Right lobe of liver (tissue), 6 donors: ENCODE results near the gene CUBN. TPM values are rescaled to one million over a fixed set of nuclear protein-coding genes. Genes with fewer than 3 reads are reported as not detected.
"Not testable (repeated sequence)": the region's sequence is repeated elsewhere in the genome, so short reads cannot be mapped to it uniquely, and the experiment has no call there.

Source experiments
- ATAC-seq, 4 donors: fragments of 200-7000 bp; cut with Tn5 transposase; one replicate each; pipeline ENCODE4 v1.9.1; 2020; ENCODE audit warnings: mild to moderate bottlenecking in 4 of 4, moderate library complexity in 4 of 4
- DNase-seq, 3 donors: peaks; one replicate each; pipeline ENCODE4 v3.0.0-alpha.2; 2020
- H3K27ac ChIP-seq, 3 donors: fragments of 200-600 bp; one replicate each; pipeline ENCODE4 v1.8.0; 2022
- H3K27me3 ChIP-seq, 2 donors: fragments of 200-600 bp; one replicate each; pipeline ENCODE4 v1.8.0; 2022
- H3K36me3 ChIP-seq, 4 donors: fragments of 200-600 bp; sonication (generic) in 1 of 4; one replicate each; pipeline versions ENCODE4 v1.5.1 to v1.8.0; 2017 to 2022; ENCODE audit warnings: control low read depth in 1 of 4
- H3K4me1 ChIP-seq, 4 donors: fragments of 200-600 bp; sonication (generic) in 1 of 4; one replicate each; pipeline versions ENCODE4 v1.5.1 to v1.8.0; 2017 to 2022; ENCODE audit warnings: control low read depth in 1 of 4
- H3K4me3 ChIP-seq, 3 donors: fragments of 200-600 bp; one replicate each; pipeline ENCODE4 v1.8.0; 2022
- H3K9me3 ChIP-seq, 4 donors: fragments of 200-600 bp; sonication (generic) in 1 of 4; one replicate each; pipeline versions ENCODE4 v1.5.1 to v1.8.0; 2017 to 2022; ENCODE audit warnings: control low read depth in 1 of 4
- POLR2A ChIP-seq: fragments of 450-650 bp; IDR thresholded peaks from one replicate; pipeline ENCODE4 v1.6.1; 2017; ENCODE audit warnings: antibody characterized with exemption, mild to moderate bottlenecking
- WGBS: methylation state at CpG from one replicate; pipeline ENCODE4 v1.1.6; 2018; ENCODE audit warnings: low coverage, low lambda C conversion rate; ENCODE audit not compliant: insufficient coverage; ENCODE audit errors: missing lambda C conversion rate; 5-methylcytosine and 5-hydroxymethylcytosine counted together
- intact Hi-C, 2 donors: fragments of 100-400 bp; cut with DNase I; formaldehyde crosslinking; loops; one replicate each; pipeline versions ENCODE4 v1.11.2 to v1.14.1; 2022
- total RNA-seq, 6 experiments: library from RNA; depleted of rRNA in 2 of 6; stranded (reverse); fragments of >200 nt in 2 of 6; fragmentation: NEBNext Ultra II Directional in 3 of 6; extraction: Animal tissue kit (Norgen Biotek cat#: 25700) in 3 of 6; gene quantifications; one replicate each; pipeline versions ENCODE4 v1.1.0 to v1.2.4, GENCODE V29; 2016 to 2023
- TF ChIP-seq, protein P1 (sequence below), 4 donors: fragments of 200-600 bp in 3 of 4; fragments of 450-650 bp in 1 of 4; IDR thresholded peaks; one replicate each; pipeline versions ENCODE4 v1.5.1 to v1.8.0; 2016 to 2022; ENCODE audit warnings: antibody characterized with exemption in 4 of 4, mild to moderate bottlenecking in 2 of 4
- donor health status: DM: no; HTN: yes; CAD: no.
- donor health status: DM: no; HTN: no; CAD: no.
- donor health status: DM: no; HTN: no; CAD: no.
- donor health status: DM: no; HTN: yes; CAD: no.
- donor health status: DM: no; HTN: yes; CAD: no.

Gene CUBN
- total RNA-seq, 6 experiments from 2014 or later = 0.07 to 0.74 (median 0.27) TPM

DNA sequence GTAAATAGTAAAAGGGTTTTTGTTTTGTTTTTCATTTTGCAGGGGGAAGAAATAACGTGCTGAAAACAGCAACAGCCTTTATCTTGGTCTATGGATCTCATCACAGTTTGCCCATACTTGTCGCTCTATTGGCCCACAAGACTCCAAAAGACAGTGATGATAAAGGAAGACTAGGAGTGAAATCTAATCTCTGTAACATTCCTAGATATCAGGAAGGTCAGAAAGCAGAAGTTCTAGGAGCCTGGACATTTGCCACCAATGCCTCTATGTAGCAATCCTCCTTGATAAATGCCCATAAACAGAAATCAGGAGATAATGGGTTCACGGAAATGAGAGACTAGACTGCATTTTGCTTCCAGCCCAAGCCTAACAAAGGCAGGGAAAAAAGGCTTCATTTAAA is 8.9 kb downstream of the CUBN start:
- Histone ChIP-seq H3K36me3 (no peaks in the 10 kb centered on the region), H3K9me3 (no peaks in the 10 kb centered on the region), H3K27me3 (no peaks in the 10 kb centered on the region), H3K4me1 (peaks cover 0 to 21% (median 11%) of the 10 kb centered on the region in 4 donors), H3K27ac (peak overlapping the region in 1 of 3 donors; percentile 27), H3K4me3 (no peak overlapping the region)
- 15% methylated on average over 3 of the region's 3 CpGs for WGBS
- no peak for TF ChIP-seq POLR2A
- TF ChIP-seq, protein P1, sequence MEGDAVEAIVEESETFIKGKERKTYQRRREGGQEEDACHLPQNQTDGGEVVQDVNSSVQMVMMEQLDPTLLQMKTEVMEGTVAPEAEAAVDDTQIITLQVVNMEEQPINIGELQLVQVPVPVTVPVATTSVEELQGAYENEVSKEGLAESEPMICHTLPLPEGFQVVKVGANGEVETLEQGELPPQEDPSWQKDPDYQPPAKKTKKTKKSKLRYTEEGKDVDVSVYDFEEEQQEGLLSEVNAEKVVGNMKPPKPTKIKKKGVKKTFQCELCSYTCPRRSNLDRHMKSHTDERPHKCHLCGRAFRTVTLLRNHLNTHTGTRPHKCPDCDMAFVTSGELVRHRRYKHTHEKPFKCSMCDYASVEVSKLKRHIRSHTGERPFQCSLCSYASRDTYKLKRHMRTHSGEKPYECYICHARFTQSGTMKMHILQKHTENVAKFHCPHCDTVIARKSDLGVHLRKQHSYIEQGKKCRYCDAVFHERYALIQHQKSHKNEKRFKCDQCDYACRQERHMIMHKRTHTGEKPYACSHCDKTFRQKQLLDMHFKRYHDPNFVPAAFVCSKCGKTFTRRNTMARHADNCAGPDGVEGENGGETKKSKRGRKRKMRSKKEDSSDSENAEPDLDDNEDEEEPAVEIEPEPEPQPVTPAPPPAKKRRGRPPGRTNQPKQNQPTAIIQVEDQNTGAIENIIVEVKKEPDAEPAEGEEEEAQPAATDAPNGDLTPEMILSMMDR (IDR thresholded peaks at IDR 0.05) = no peak
- DNase-seq (no peak), ATAC-seq (peak; percentile 24 to 70 (median 56))
- intact Hi-C loops = no loop called here

DNA sequence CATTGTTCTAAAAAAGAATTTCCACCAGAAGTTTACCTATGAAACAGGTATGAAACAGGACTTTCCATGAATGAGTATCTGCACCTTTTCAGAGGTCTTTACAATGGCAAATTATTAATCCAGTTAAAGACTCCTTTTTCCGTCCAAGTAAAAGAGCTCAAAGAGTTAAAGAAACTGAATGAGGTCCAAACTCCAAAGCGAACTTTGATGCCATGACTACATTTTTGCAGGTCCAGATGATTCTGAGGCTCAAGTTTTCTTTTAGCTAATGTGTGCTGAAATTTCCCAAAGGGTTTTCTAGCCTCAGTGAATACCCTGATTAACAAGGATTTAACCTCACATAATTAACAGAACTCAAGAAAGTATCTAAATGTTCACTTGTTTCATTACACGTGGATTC is 9.8 kb downstream of the CUBN start:
- TF ChIP-seq, protein P1 (IDR thresholded peaks at IDR 0.05) = no peak
- TF ChIP-seq POLR2A = no peak
- intact Hi-C loops = no loop called here
- ATAC-seq (peak in 2 of 4 donors; percentile 35 to 47), DNase-seq (no peak)
- Histone ChIP-seq H3K9me3 (no peaks in the 10 kb centered on the region), H3K4me1 (peaks cover 0 to 21% (median 11%) of the 10 kb centered on the region in 4 donors), H3K27ac (peak overlapping the region in 1 of 3 donors; percentile 69), H3K27me3 (no peaks in the 10 kb centered on the region), H3K36me3 (no peaks in the 10 kb centered on the region), H3K4me3 (no peak overlapping the region)
- 31% methylated on average over 3 of the region's 3 CpGs for WGBS

DNA sequence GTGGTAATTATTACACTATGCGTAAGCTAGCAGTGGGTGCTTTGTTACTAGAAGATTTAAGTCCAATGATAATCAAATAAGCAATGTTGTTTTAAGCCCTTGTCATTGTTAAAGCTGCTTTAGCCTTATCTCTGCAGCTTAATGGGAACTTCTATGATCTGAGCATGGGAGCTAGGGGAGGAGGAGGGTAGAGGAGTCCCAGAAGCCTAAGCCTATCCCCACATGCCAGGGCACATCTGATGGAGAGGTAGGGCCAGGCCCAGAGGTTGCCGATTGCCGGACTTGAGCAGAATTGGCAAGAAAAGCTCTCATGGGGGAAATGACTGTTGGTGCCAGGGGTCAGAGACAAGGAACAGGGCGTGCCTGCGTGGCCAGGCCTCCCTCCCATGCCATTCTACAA is 13.4 kb downstream of the CUBN start:
- Histone ChIP-seq H3K4me3 (no peak overlapping the region), H3K4me1 (peaks cover 0 to 21% (median 11%) of the 10 kb centered on the region in 4 donors), H3K27me3 (no peaks in the 10 kb centered on the region), H3K27ac (no peak overlapping the region), H3K36me3 (no peaks in the 10 kb centered on the region), H3K9me3 (no peaks in the 10 kb centered on the region)
- intact Hi-C loops = no loop called here
- TF ChIP-seq POLR2A = no peak
- TF ChIP-seq, protein P1 (IDR thresholded peaks at IDR 0.05) = no peak
- no peak for ATAC-seq
- 54% methylated on average over 3 of the region's 5 CpGs for WGBS
- DNase-seq = no peak

DNA sequence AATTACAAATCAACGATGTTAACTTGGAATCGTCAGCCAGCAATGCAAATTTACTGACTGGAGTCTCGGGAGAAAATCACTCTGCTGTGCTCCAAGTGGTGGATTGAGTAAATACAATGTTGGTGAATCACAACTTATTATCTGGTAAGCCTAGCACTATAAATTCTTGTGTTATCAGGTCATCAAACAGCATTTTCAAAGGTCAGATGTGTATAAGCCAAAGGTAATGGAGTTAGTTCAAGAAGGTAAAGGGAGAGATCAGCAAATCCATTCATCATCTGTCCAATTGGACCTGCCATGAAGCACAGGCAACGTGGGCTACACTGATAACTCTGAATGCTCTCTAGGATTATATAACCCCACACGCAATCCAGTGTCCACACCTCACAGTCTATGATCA is 13.9 kb downstream of the CUBN start:
- TF ChIP-seq POLR2A = no peak
- TF ChIP-seq, protein P1 (IDR thresholded peaks at IDR 0.05) = no peak
- DNase-seq (no peak), ATAC-seq (peak in 1 of 4 donors; percentile 54)
- H3K9me3 ChIP-seq = no peaks in the 10 kb centered on the region
- peaks cover 0 to 17% (median 9%) of the 10 kb centered on the region in 4 donors for H3K4me1 ChIP-seq
- no peak overlapping the region for H3K27ac ChIP-seq
- H3K36me3 ChIP-seq = no peaks in the 10 kb centered on the region
- WGBS = 64% methylated on average over 5 of the region's 5 CpGs
- no peaks in the 10 kb centered on the region for H3K27me3 ChIP-seq
- H3K4me3 ChIP-seq = no peak overlapping the region
- intact Hi-C loops = no loop called here

DNA sequence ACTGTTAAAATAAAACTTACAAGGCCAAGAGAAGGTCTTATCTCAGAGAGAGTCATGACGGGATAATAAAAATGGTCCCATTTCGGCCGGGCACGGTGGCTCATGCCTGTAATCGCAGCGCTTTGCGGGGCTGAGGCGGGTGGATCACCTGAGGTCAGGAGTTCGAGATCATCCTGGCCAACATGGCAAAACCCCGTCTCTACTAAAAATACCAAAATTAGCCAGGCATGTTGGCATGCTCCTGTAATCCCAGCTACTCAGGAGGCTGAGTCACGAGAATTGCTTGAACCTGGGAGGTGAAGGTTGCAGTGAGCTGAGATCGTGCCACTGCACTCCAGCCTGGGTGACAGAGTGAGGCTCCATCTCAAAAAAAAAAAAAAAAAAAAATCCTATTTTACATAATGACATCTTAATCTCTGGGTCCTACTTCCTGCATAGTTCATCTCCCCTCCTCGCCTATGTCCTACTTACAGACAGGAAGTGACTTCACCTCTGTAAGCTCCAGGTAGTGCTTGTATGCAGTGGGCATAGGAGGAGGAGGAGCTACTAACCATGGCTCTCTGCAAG is 14.7 kb downstream of the CUBN start:
- not testable (repeated sequence) for H3K4me3 ChIP-seq, H3K27ac ChIP-seq
- WGBS = 90% methylated on average over 10 of the region's 13 CpGs

More for the DNA sequence above, 14.7 kb downstream of the CUBN start:
- DNase-seq, ATAC-seq, intact Hi-C loops, H3K27me3 ChIP-seq, H3K9me3 ChIP-seq, H3K36me3 ChIP-seq: not testable (repeated sequence)
- H3K4me1 ChIP-seq = peaks cover 0 to 10% (median 5%) of the 10 kb centered on the region in 4 donors
